ENCODE results near the gene SELENOP.

The SELENOP gene

DNA sequence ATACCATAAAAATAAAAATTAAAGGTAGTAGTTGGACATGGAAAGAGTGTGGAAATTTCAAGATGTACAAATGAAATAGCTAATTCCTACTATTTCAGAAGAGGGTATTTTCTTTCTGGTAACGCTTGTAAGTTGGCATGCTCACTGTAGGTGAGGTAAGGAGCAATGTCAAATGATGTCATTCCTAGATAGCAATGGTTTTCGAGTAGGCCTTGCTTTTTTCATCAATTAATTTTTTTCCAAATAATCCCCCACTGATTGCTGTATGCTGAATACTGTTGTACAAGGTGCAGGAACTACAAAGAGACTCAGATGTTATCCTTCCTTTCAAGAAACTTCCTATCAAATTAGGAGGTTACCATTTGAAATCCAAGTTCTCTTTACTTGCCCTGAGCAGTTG is 928 bp upstream of the SELENOP start:
- H3K36me3 ChIP-seq (replicated peaks), result no peaks in the 10 kb centered on the region
- TF ChIP-seq, protein P1, sequence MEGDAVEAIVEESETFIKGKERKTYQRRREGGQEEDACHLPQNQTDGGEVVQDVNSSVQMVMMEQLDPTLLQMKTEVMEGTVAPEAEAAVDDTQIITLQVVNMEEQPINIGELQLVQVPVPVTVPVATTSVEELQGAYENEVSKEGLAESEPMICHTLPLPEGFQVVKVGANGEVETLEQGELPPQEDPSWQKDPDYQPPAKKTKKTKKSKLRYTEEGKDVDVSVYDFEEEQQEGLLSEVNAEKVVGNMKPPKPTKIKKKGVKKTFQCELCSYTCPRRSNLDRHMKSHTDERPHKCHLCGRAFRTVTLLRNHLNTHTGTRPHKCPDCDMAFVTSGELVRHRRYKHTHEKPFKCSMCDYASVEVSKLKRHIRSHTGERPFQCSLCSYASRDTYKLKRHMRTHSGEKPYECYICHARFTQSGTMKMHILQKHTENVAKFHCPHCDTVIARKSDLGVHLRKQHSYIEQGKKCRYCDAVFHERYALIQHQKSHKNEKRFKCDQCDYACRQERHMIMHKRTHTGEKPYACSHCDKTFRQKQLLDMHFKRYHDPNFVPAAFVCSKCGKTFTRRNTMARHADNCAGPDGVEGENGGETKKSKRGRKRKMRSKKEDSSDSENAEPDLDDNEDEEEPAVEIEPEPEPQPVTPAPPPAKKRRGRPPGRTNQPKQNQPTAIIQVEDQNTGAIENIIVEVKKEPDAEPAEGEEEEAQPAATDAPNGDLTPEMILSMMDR (IDR thresholded peaks at IDR 0.05; ENCODE audit: low read depth, low read length, missing control alignments), result no peak
- DNase-seq, result no peak
- H3K4me3 ChIP-seq (ENCODE audit: low read depth, low read length), result no peak overlapping the region
- in situ Hi-C loops (cut with HindIII; ENCODE audit: low pct_ligation_motif_present, low sequenced_read_pairs), result no loop called here
- H3K27ac ChIP-seq, result no peak overlapping the region
- no peaks in the 10 kb centered on the region for H3K27me3 ChIP-seq (replicated peaks)

DNA sequence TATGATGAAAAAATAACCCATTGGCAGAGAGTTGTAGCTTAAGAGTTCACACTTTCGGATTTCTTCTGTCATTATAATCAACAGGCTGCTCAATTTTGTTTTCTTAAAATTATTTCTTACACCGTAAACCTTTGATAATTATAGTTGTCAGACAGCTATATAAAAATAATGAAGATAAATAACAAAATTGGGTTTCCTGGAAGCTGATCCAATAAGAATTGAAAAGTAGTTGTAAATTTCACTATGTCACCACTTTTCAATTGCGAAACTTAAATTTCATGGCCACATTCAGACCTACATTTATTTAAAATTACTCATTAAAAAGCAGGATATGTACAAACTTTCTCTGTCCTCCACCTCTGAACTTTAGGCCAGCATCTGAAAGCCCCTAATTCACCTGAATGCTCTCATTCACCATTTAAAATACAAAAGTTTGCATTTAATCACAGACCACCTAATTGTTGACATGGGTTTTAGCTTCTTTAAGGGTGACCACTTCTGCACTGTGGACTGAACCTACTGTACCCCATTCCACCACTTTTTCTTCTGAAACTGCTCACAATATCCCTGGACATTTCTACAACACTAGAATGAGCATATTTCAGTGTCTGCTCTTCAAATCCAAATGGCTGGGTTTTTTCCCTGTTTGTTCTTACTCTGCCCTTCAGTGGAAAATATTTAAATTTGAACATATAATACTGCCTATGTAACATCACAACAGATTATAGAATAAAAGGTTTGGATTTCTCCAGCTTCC is 680 bp downstream of the SELENOP start:
- H3K36me3 ChIP-seq (replicated peaks), result no peaks in the 10 kb centered on the region
- H3K27ac ChIP-seq, result no peak overlapping the region
- no peak for DNase-seq
- in situ Hi-C loops (cut with HindIII; ENCODE audit: low pct_ligation_motif_present, low sequenced_read_pairs), result no loop called here
- TF ChIP-seq, protein P1 (IDR thresholded peaks at IDR 0.05; ENCODE audit: low read depth, low read length, missing control alignments), result no peak
- H3K4me3 ChIP-seq (ENCODE audit: low read depth, low read length), result no peak overlapping the region
- H3K27me3 ChIP-seq (replicated peaks), result no peaks in the 10 kb centered on the region

DNA sequence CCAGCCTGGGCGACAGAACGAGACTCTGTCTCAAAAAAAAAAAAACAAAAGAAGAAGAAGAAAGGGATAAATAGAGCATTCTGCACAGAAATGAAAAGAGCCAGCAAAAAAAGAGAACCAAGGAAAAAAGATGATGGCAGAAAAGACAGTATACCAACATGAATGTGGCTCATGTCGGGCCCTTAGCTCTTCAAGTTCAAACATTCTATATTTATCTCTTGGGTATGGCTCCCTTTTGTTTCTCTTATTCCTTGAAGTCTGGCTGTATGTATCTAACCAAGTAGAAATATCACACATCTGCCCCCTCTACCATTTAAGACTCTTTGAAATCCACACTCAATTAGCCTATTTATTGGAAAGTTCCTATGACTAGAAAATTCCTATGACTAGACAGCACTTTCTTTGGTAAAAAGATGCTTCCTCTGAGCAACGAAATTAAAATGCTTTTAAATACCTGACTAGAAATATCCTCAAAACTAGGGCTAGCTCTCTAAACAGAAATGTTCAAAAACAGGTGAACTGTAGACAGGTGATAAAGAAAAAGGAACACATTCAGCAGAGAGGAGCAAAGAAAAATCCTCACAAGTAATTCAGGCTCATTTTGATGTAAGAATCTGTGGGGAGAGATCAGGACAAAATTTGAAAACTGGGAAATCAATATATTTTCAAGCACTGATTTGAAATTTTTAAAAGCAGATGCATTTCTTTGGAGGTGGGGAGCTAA is 2.6 kb downstream of the SELENOP start:
- Histone ChIP-seq H3K36me3 (replicated peaks) (no peaks in the 10 kb centered on the region), H3K27me3 (replicated peaks) (no peaks in the 10 kb centered on the region), H3K27ac (no peak overlapping the region), H3K4me3 (ENCODE audit: low read depth, low read length) (no peak overlapping the region)
- TF ChIP-seq, protein P1 (IDR thresholded peaks at IDR 0.05; ENCODE audit: low read depth, low read length, missing control alignments), result no peak
- in situ Hi-C loops (cut with HindIII; ENCODE audit: low pct_ligation_motif_present, low sequenced_read_pairs), result no loop called here
- DNase-seq, result no peak

DNA sequence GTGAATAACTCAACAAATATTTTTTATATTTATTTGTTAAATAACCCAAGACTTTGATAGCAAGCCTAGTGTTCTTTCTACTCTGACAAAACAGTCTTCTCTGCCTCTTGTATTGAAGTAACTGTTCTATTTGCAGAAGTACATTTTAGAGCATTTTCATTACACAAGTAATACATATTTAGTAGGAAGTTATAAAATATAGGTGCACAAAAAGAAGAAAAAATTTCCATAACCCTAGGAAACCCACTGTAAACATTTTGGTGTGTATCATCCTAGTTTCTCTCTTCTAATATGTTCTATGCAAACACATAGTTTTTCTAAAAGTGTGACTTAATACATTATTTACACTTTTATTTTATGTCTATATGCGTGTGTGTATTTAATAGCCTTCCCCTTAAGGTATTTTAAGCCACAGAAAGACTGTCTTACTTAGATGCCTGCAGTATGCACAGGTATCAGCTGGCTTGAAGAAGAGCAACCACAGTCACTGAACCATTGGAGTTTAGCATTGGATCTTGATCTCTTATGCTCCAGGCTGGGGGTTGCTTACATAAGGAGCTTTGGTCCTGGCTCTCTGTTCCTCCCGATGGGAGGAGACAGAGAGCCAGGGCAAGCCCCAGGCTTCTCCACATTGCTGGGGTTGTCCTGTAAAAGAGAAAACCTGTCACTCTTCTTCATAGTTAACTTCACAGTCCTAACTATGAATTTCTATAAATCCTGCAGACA is 3.8 kb downstream of the SELENOP start:
- no peak for DNase-seq
- no peak overlapping the region for H3K4me3 ChIP-seq (ENCODE audit: low read depth, low read length)
- no peak overlapping the region for H3K27ac ChIP-seq
- no peaks in the 10 kb centered on the region for H3K36me3 ChIP-seq (replicated peaks)
- TF ChIP-seq, protein P1 (IDR thresholded peaks at IDR 0.05; ENCODE audit: low read depth, low read length, missing control alignments), result no peak
- in situ Hi-C loops (cut with HindIII; ENCODE audit: low pct_ligation_motif_present, low sequenced_read_pairs), result no loop called here
- H3K27me3 ChIP-seq (replicated peaks), result no peaks in the 10 kb centered on the region

DNA sequence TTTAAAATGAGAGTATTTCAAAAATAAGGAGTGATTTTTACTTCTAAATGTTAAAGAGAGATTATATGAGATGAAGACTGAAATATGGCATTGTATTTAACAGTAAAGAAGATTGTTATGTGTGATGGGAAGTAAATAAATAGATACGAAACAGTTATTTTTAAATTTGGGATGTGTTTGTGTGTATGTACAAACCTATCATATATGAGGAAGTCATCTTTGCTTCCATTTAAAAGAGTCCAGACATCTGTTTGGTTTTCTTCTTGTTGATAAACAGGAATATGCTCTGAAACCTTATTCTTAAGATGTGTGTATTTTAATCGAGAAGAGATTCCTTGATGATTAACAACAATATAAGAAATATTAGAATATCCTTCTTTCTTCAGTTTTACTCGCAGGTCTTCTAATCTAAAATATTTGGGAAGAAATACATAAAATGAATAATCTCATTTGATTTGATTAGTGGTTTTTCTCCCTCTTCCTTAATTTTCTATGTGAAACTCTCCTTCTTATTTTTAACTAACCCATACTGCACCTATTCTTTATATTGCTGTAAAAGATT is 4.9 kb downstream of the SELENOP start:
- in situ Hi-C loops (cut with HindIII; ENCODE audit: low pct_ligation_motif_present, low sequenced_read_pairs), result no loop called here
- Histone ChIP-seq H3K27me3 (replicated peaks) (no peaks in the 10 kb centered on the region), H3K4me3 (ENCODE audit: low read depth, low read length) (no peak overlapping the region), H3K27ac (no peak overlapping the region), H3K36me3 (replicated peaks) (no peaks in the 10 kb centered on the region)
- TF ChIP-seq, protein P1 (IDR thresholded peaks at IDR 0.05; ENCODE audit: low read depth, low read length, missing control alignments), result no peak
- no peak for DNase-seq
